Stimulated activated CD4-positive, alpha-beta T cell treated with anti-CD3 and anti-CD28 coated beads, Interleukin-1b, Interleukin-23, amount 100 ng/mL, for 24 hours (primary cell): Measurements from ENCODE around the gene BCDIN3D.

ENCODE experiments used
- DNase-seq, 4 experiments: peaks; one replicate each; pipeline ENCODE4 v3.0.0-alpha.2; 2020; ENCODE audit warnings: low read depth in 4 of 4, low spot score in 1 of 4

BCDIN3D gene

DNA sequence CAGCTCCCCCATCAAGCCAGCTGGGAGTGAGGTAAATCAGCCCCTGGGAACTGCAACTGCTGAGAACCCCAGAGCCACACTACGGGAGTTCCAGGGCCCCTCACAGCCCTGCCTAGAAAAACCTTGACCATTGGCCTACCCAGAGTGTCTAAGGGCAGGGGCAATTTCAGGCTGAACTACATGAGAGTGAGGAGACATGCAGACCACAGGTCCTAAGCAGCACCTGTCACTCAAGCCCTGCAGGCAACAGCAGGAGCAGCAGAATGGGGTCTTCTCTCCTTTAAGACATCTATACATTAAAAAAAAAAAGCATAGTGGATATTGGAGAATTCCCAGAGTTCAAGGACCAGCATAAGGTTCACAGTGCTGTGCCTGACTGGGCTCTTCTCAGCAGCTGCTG is 19.6 kb downstream of the BCDIN3D start:
- no peak for DNase-seq

- DNase-seq: no peak
These were observed 21.3 kb downstream of the BCDIN3D start for GRCh38 chr12:49821373-49822287.

- DNase-seq: no peak
These were observed 23.1 kb downstream of the BCDIN3D start for GRCh38 chr12:49819786-49820185.

GRCh38 chr12:49818241-49818895 is 24.5 kb downstream of the BCDIN3D start:
- no peak for DNase-seq

DNA sequence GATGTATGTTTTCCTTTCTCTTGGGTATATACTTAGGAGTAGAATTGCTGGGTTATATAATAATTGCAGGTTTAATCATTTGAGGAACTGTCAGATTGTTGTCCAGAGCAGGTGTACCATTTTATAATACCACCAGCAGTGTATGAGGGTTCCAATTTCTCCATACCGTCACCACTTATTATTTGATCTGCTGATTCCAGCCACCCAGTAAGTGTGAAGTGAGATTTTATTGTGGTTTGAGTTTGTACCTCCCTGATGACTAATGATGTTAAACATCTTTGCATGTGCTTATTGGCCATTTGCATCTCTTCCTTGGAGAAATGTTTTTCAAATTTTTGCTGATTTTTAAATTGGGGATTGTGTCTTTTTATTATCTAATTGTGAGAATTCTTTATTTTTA is 29.8 kb downstream of the BCDIN3D start:
- DNase-seq: no peak

DNA sequence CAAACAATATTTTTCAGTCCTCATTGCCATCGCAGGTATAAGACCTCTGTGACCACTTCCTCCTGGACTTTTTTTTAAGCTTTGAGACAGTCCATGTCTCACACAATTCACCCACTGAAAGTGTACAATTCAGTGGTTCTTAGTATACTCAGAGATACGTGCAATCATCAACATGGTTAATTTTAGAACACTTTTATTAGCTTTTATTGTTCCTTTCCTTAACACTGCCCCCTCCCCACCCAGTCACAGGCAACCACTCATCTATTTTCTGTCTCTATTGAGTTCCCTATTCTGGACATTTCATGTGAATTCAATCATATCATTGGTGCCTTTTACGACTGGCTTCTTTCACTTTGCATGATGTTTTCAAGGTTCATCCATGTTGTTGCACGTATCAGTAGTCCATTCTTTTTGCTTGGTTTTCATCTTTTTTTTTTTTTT is 30.9 kb downstream of the BCDIN3D start:
- no peak for DNase-seq

GRCh38 chr12:49811136-49811535 is 31.8 kb downstream of the BCDIN3D start:
- DNase-seq: no peak

DNA sequence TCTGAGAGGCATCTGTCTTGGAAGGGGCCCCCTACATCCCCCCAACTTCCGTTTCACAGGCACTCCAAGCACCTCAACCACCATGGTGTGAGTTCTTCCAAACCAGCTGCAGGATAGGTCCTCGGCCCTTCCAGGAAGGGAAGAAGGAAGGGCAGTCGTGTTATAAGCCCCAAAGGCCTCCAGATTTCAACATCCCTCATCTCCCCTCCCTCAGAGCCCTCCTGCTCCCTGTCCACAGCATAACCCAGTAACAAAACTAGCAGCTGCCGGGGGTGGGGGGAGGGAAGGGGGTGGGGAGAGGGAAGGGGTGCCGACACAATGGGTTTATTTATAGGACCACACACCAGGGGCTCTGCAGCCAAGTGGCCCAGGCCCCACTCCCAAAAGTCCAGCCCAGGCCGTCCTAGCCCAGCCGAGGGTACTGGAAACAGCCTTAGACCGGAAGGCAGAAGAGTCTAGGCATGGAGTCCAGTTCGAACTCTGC is 33.0 kb downstream of the BCDIN3D start:
- DNase-seq: no peak

DNA sequence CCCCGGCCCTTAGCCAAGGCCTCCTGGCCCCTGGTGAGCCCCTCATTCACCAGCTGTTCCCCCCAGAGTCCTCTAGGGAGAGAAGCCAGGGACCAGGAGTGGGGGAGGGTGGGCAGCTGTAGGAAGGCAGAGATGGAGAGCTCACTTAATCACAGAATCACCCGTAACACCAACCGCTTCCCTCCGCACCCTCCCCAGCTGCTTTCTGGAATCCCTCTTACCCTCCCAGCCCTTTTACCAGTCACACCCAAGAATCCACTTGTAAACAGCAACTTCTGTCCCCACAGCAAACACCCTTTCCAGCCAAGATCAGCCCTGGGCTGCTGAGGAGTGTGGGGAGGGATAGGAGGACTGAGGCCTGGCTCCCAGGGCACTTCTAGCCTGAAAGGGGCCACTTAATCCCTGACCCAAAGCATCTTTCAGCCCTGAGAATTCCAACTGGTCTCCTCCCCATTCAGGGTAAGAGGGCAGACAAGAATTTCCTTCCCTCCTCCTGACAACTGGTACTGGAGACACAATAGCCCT is 33.5 kb downstream of the BCDIN3D start:
- DNase-seq: no peak

DNA sequence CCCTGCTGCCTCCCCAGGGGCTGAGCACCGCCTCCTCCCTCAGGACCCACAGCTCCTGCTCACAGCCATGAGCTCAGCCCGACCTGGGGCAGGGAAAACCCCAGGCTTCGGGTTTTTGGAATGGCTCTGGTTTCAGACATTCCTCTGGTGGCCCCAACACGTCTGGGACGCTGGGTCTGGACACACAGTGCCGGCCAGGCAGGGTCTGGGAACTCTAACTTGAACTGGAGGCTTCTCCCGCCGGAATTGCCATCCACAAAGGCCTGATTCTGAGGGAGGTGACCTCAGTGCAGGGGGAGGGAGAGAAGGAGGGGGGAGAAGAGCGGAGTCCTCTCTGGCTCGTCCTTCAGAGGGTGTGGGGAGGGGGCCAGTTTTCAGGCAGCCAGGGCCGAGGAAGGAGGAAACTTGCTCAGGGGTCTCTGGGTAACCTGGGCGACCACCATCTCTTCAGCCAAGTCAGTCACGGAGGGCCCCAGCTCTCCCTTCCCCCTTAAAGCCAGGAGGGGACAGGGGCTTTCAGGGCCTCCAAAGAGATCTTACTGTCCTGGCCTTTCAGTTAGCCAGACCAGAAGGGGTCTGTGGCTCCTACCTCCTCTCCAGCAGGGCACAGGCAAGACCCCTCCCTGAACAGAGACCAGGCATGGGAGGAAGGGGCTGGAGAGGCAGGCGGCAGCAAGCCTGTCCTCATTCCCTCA is 34.1 kb downstream of the BCDIN3D start:
- no peak for DNase-seq

- no peak for DNase-seq
These were observed 34.8 kb downstream of the BCDIN3D start for GRCh38 chr12:49807991-49808580.

DNA sequence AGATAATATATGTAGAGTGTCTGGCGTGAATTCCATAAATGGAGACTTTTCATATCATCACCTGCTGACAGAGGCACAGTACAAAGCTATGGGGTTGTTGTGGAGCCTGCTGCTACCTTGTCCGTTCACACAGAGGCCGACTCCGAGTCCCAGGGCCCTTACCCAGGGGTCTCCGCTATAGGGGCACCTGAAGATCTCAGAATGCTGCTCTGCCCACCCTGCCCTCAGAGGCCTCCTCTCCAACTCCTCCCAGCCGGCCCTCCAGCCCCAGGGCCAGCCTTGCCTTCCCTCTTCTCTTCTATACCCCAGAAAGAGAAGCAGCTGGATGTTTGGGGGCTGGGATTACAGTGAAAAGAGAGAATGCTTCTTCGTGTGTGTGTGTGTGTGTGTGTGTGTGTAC is 36.0 kb downstream of the BCDIN3D start:
- DNase-seq: no peak

DNA sequence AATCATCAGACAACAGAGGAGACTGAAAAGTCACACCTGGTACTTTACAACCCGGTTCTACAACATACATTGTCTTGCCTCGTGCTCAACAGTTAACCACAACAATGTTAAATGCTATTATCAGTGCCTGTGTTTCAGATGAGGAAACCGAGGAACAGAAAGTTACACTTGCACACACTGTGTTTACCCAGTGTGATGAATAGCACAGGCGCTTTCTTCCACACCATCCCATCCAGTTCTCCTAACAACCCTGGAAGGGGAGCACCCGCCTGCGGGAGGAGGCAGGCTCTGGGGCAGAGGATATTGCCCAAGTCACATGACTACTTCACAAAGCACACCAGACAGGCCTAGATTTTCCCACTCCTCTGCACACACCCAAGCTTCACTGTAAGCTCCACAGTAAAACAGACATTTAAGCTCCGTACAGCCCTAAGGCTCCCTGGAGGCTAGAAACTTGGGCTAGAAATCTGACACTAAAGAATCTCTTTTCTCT is 36.5 kb downstream of the BCDIN3D start:
- no peak for DNase-seq

DNA sequence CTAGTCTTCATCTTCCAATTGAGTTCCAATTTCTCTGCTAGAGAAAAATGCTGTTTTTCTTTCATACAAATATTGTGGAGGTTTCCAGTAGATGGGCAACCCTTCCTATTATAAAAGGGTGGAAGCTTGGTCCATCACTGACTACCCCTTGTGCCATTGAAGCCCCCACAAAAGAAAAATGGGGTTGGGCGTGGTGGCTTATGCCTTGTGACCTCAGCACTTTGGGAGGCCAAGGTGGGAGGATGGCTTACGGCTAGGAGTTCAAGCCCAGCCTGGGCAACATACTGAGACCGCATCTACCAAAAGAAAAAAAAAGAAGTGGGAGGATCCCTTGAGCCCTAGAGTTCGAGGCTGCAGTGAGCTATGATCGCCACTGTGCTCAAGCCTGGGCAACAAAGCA is 37.5 kb downstream of the BCDIN3D start:
- no peak for DNase-seq

- DNase-seq: no peak
These were observed 38.1 kb downstream of the BCDIN3D start for GRCh38 chr12:49804821-49805220.

DNA sequence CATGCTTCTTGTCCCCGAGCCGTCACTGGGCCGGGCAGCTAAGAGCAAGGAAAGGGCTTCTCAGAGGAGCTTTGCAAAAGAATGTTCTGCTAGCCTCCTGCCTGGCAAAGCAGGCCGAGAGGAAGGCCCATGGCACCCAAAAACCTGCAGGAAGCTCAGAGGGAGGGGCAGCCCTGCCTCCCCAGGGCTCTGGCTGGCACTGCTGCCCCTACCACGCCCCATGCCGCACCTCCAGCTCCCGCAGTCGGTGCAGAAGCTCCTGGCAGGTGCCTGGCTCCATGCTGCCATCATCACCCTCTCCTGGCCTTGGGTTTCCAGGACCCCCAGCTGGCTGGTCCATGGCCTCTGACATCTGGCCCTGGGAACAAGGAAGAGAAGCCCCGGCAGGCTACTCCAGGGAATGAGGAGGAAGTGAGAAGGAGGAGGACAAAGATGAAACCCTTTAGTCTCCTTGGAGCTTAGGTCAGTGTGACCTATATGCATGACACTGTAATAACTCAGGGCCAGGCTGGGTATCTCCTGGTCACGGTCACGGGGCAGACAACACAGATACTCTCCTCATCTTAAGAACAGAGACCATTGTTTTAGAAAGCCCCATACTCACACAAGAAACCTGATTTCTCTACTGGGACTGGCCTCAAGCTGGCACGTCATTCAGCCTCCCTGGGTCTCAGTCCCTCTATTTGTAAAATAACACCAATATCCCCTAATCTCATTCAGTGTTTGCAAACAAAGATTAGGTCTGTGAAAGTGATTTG is 39.0 kb downstream of the BCDIN3D start:
- no peak for DNase-seq

DNA sequence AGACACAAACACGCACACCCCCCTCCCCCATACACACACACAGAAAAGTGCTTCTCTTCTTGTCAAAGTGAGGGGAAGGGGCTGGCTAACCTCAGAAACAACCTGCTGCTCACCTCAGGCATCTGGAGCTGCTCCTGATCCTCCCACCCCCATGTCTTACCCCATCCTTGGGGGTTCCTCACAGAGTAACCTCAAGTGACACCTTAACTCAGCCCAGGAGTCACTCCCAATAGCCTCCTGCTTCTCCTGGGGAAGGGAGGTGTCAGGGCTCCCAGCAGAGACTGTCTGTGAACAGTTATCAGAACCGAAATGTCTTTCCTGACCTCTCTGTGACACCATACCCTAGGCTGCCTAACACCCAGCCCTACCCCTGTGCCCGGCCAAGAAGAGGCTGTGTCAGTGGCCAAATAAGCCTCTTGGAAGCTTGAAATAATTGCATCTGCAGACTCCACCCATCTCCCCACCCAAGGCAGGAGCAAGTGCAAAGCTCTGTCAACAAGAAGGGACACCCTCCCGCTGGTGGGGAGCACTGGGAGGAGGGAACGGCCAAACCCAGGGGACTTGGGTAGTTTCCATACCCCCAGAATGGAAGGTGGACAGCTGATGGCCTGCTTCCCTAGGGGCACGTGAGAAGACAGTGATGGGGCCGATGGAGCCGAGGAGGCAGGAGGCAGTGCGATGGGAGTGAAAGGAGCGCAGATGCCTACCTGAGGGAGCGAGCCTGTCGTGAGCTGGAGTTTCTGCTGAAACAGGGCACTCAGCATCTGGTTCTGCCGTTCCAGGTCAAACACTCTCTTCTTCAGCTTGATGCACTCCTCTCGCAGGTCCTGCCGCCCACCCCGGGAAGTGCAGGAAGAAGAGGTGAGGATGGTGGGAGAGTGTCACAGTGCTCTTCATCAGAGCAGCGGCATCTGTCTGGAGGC is 41.5 kb downstream of the BCDIN3D start:
- DNase-seq: no peak

GRCh38 chr12:49800421-49801140 is 42.3 kb downstream of the BCDIN3D start:
- DNase-seq: no peak
